GM21825 (cell line): ENCODE measurements around the gene DVL1.
"Not testable (repeated sequence)": the region's sequence is repeated elsewhere in the genome, so short reads cannot be mapped to it uniquely, and the experiment has no call there.

ENCODE experiments used
- ATAC-seq: cut with Tn5 transposase; IDR thresholded peaks from one replicate; pipeline ENCODE4 v1.9.1; 2021; ENCODE audit warnings: mild to moderate bottlenecking, moderate library complexity; ENCODE audit not compliant: unreplicated experiment

The DVL1 gene

GRCh38 chr1:1349256-1350012 is at the start of gene DVL1:
TSS of gene DVL1 (minus strand) at chr1:1349418. CDS start at chr1:1349065, 353 bp downstream.
- ATAC-seq: peak; percentile 48

GRCh38 chr1:1398677-1399186 is 49.5 kb upstream of the DVL1 start:
- peak; percentile 10 for ATAC-seq

GRCh38 chr1:1397839-1398523 is 48.8 kb upstream of the DVL1 start:
- ATAC-seq: no peak

- ATAC-seq: no peak
These were observed 45.9 kb upstream of the DVL1 start for GRCh38 chr1:1395166-1395565.

- no peak for ATAC-seq
These were observed 44.9 kb upstream of the DVL1 start for GRCh38 chr1:1394116-1394515.

- ATAC-seq: no peak
These were observed 44.2 kb upstream of the DVL1 start for GRCh38 chr1:1393428-1393827.

- ATAC-seq: no peak
These were observed 43.8 kb upstream of the DVL1 start for GRCh38 chr1:1393014-1393413.

- no peak for ATAC-seq
These were observed 42.0 kb upstream of the DVL1 start for GRCh38 chr1:1391225-1391624.

GRCh38 chr1:1390675-1391074 is 41.5 kb upstream of the DVL1 start:
- no peak for ATAC-seq

- ATAC-seq: no peak
These were observed 38.9 kb upstream of the DVL1 start for GRCh38 chr1:1388078-1388472.

GRCh38 chr1:1387098-1388077 is 38.2 kb upstream of the DVL1 start:
- ATAC-seq: no peak

GRCh38 chr1:1385931-1386330 is 36.7 kb upstream of the DVL1 start:
- ATAC-seq: no peak

GRCh38 chr1:1385339-1385738 is 36.1 kb upstream of the DVL1 start:
- ATAC-seq: not testable (repeated sequence)

- no peak for ATAC-seq
These were observed 32.1 kb upstream of the DVL1 start for GRCh38 chr1:1381294-1381693.

GRCh38 chr1:1380860-1381259 is 31.6 kb upstream of the DVL1 start:
- ATAC-seq: no peak

- ATAC-seq: no peak
These were observed 28.5 kb upstream of the DVL1 start for GRCh38 chr1:1377540-1378205.

GRCh38 chr1:1376551-1377226 is 27.5 kb upstream of the DVL1 start:
- ATAC-seq: no peak

GRCh38 chr1:1374929-1375662 is 25.9 kb upstream of the DVL1 start, which contains the start of gene AURKAIP1:
TSS of gene AURKAIP1 (minus strand) at chr1:1375207. CDS start at chr1:1374756, 451 bp downstream.
- ATAC-seq: peak; percentile 82

- peak; percentile 1 for ATAC-seq
These were observed 25.3 kb upstream of the DVL1 start for GRCh38 chr1:1374589-1374928.
